NCI-H1436 (cell line): ENCODE data around the gene FNDC10.

Experiments
- DNase-seq: peaks from one replicate; lab custom pipeline; 2025; lab: John Stamatoyannopoulos, UW

FNDC10 gene

DNA sequence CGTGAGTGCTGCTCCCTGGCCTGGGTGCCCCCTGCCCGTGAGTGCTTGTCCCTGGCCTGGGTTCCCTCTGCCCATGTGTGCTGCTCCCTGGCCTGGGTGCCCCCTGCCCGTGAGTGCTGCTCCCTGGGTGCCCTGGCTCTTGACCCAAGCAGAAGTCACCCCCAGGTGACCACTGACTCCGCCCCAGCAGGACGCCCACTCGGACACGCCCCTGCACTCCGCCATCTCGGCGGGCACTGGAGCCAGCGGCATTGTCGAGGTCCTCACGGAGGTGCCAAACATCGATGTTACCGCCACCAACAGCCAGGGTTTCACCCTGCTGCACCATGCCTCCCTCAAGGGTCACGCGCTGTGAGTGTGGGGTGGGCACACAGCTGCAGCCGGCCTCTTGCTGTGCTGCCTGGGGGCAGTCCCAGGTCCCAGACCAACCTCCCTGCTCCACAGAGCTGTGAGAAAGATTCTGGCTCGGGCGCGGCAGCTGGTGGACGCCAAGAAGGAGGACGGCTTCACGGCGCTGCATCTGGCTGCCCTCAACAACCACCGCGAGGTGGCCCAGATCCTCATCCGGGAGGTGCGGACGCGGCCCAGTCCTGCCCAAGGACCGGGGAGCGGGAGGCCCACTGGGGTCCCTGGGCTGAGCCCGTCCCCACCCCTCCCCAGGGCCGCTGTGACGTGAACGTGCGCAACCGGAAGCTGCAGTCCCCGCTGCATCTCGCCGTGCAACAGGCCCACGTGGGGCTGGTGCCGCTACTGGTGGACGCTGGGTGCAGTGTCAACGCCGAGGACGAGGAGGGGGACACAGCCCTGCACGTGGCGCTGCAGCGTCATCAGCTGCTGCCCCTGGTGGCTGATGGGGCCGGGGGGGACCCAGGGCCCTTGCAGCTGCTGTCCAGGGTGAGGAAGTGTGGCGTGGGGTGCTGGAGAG lies 28.2 kb upstream of the FNDC10 start:
- DNase-seq, result no peak

DNA sequence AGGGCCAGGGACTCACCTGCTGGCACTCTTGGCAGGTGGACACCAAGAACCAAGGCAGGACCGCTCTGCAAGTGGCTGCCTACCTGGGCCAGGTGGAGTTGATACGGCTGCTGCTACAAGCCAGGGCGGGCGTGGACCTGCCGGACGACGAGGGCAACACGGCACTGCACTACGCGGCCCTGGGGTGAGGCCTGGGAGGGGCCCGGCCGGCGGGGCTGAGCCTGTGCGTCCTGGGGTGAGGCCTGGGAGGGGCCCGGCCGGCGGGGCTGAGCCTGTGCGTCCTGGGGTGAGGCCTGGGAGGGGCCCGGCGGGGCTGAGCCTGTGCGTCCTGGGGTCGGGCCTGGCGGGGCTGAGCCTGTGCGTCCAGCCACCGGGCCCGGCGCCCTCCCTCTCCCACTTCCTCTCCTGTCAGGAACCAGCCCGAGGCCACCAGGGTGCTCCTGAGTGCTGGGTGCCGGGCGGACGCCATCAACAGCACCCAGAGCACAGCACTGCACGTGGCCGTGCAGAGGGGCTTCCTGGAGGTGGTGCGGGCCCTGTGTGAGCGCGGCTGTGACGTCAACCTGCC lies 27.4 kb upstream of the FNDC10 start:
- no peak for DNase-seq

DNA sequence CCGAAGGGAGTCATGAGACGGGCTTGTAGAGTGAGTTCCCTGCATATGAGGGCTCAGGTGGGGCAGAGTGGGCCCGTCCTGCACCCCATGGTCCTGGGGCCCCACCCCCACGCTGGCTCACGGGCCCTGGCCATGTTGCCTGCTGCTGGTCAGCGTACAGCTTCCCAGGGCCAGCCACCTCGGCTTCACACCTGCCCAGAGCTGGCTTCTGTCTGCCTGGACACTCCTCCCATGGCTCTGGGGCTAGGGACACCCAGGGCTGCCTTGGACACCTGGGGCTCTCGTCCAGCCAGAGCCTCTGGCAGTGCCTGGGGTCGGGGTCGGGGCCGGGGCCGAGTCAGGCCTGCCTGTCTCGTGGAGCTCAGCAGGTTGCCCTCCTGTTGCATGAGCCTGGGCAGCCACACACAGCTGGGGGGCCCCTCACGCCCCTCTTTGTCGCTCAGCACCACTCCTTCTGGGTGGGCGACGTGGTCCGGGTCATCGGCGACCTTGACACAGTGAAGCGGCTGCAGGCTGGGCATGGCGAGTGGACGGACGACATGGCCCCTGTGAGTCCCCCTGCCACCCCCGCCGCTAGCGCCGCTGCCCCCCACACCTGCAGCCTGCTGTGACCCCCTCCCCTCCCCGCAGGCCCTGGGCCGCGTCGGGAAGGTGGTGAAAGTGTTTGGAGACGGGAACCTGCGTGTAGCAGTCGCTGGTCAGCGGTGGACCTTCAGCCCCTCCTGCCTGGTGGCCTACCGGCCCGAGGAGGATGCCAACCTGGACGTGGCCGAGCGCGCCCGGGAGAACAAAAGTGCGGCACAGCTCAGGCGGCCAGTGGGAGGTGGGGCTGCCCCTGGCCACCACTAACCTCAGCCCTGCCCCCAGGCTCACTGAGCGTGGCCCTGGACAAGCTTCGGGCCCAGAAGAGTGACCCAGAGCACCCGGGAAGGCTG lies 26.5 kb upstream of the FNDC10 start:
- no peak for DNase-seq

DNA sequence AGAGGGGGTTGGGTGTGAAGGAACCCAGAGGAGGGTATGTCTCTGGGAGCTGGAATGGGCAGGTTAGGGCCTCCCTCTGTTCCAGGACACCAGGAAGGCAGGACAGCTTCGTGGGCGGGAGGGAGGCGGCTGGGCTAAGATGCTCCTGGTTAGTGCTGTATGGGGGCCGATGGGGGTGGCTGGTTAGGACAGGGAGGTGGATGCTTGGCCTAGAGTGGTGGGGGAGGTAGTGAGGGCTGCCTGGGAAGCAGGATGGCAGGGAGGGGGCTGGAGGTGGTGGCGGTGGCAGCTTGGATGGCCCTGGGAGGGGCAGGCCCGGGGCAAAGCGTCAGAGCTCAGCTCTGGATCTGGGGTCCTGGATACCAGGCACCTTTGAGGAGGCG lies 25.9 kb upstream of the FNDC10 start:
- DNase-seq, result no peak

DNA sequence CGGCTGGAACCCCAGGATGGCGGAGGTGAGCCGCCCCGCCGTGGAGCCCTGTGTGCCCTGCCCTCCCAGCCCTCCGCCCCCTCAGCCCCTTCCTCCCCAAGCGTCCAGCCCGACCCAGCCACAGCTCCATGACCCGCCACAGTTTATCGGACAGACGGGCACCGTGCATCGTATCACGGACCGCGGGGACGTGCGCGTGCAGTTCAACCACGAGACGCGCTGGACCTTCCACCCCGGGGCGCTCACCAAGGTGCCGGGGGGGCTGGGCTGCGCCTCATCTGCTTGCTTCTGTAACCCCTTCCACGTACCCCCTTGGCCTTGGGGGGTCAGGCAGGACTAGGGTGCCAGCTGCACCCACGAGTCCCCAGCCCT lies 25.5 kb upstream of the FNDC10 start:
- DNase-seq, result no peak

DNA sequence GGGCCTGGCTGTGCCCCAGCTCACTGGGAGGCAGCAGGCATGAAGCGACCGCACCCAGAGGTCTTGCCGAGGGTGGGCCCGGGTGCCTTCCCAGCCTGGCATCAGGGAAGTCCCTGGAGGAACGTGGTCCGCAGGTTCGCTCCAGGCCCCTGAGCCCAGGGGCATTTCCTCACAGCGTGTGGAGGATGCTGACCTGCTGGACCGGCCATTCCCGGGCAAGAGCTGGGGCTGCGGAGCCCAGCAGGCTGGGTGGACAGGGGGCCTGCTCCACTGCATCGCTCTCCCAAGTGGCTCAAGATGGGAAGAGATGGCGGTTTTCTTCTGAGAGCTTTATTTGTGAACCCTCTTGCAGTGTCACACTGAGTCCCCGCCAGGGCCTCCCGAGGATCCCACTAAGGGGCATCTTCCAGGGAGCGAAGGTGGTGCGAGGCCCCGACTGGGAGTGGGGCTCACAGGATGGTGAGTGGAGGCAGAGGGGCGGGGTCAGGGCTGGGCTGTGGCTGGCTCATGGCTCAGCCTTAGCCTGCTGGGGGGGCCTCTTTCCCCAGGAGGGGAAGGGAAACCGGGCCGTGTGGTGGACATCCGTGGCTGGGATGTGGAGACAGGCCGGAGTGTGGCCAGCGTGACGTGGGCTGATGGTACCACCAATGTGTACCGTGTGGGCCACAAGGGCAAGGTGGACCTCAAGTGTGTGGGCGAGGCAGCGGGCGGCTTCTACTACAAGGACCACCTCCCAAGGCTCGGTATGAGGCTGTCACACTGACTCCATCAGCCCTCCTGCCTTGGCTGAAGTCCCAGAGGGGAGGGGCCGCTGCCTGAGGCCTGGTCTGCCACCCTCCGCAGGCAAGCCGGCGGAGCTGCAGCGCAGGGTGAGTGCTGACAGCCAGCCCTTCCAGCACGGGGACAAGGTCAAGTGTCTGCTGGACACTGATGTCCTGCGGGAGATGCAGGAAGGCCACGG lies 24.8 kb upstream of the FNDC10 start:
- DNase-seq, result no peak

DNA sequence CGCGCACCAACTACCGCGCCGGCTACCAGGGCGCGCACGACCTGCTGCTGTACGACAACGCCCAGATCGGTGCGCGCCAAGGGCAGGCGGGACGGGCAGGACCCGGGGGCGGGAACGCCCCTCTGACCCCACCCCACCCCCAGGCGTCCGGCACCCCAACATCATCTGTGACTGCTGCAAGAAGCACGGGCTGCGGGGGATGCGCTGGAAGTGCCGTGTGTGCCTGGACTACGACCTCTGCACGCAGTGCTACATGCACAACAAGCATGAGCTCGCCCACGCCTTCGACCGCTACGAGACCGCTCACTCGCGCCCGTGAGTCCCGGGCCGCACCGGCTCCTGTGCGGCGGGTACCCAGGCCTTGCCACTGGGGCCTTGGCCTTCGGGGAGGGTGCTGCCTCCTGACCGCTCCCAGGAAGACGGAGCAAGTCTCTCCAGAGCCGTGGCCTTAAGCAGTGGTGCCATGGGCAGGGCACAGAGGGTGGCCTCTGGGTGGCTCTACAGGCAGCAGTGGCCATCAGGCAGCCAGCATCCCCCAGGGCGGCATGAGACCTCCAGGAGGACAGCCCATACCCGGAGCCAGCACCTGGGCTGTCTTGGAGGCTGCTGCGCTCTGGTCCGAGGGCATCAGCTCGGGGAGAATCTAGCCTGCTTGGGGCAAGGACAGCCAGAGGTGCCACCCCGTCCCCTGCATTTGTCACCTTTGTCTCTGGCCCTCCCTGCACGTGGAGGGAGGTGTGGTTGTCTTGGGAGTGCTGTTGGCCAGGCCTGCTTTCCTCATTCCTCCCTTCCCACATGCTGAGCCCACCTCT lies 23.9 kb upstream of the FNDC10 start:
- DNase-seq, result no peak

DNA sequence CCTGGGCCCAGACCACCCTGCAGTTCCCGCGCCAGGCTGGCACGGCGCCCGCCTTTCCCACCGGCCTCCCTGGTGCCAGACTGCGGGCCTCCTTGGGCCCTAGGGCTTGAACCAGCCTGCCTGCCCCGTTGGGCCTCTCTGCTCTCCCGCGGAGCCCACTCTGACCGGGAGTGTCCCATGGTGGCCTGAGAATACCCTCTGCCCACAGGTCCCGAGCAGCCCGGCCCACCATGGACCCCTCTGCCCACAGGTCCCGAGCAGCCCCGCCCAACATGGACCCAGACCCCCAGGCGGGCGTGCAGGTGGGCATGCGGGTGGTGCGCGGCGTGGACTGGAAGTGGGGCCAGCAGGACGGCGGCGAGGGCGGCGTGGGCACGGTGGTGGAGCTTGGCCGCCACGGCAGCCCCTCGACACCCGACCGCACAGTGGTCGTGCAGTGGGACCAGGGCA lies 23.3 kb upstream of the FNDC10 start:
- no peak for DNase-seq

DNA sequence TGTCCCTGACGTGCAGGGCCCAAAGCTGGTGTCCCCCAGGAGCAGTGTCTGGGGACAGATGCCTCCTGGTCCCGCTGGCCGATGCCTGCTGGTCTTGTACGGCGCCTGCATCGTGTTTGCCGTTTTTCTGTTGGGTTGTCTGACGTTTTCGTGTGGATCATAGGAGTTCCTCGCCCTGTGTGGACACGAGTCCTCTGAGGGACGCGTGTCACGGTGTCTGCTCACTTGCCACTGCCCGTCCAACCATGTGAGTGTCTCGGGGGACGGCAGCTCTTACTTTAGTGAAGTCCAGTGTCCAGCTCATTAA lies 22.8 kb upstream of the FNDC10 start:
- no peak for DNase-seq

DNA sequence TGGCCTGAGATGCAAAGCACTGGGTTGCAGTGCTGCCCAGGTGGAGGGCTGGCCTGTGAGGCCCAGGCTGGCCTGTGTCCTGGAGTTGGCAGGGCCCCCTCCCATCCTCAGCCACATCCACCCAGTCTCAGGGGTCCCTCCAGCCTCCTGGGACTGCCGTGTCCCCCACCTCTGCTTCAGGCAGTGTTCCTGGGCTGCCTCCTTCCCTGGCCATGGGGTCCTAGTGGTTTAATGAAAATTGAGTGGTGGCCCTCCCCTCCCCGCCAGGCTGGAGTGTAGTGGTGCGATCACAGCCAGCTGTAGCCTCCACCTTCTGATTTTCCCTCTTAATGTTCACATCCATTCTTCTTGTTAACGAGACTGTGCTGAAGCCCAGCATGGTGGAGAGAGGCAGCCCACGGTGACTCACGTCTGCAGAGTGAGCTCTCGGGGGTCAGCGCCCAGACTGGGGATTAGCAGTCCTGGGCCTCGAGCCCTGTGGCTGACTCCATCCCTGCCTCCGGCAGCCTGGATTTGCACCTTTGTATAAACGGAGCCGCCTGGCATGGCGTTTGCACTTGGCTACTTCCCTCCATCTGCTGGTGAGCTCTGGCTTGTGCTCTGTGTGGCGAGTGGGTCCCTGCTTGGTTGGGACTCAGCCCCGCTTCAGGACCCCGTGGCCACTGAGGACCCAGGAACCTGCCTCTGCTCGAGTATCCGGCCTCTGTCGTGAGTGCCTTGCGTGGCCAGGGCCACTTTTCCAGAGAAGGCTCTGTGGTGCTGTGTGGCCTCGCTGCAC lies 22.3 kb upstream of the FNDC10 start:
- DNase-seq, result no peak

DNA sequence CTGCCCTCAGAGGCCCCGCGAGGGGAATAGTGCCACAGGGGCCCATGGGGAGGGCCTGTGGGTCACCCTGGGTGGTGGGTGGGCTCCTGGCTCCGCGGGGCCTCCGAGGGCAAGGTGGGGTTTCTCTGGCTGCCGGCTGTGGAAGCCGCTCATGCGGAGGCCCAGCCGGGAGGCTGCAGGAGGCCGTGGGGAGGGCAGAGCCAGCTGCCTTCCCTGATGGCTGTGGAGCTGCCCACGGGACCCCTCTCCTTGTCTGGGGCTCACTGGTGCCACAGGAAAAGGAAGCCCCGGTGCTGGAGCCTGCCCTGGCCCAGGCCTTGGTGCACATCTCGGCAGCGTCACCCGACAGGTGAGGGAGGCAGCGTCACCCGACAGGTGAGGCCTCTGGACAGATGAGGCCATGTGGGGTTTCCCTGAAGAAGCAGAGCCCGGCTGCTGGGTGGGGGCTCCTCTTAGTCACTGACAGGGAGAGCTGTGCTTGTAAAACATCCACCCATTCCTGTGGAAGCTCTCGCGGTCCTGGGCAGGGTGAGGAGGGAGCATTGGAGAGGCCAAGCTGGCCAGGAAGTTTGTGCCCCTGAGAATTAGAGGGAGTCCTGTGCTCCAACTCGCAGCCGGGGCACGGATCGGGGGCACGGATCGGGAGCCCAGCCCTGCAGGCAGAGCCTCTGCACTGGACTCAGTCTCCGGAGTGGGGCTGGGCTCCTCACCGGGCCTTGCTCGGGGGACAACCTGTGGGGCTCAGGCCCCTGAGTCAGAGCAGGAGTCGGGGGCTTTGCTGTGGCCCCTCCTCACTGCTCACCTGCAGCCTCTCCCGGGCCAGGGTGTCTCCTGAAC lies 21.5 kb upstream of the FNDC10 start:
- DNase-seq, result no peak

DNA sequence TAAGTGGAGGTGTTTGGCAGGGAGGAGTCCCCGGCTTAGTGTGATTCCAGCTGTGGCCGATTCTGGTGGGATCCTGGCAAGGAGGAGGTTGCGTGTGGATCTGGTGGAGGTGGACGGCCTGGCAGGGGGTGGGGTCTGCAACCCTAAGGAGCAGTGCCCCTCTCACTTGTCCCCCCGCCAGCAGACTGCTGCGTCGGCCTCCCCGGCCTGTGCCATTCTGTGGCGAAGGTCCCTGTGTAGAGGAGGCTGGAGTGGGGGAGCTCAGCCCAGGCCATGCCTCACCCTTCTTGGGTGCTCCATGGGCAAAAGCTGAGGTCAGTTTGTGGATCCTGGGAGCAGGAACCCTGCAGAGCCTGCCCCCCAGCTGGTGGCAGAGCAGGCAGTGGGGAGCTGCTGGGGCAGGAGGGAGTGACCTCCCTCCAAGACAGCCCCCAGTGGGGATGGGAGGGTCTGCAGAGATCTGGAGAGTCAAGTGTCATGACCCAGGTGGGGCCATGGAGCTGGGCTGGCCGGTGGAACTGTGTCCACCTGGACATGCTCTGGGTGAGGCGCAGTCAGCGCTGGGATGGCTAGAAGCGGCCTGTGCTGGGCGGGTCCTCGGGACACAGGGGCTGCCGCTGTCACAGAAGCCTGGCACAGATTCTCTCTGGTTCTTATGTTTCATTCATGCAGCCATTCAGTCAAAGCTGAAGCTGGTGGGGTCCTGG lies 20.7 kb upstream of the FNDC10 start:
- DNase-seq, result no peak

DNA sequence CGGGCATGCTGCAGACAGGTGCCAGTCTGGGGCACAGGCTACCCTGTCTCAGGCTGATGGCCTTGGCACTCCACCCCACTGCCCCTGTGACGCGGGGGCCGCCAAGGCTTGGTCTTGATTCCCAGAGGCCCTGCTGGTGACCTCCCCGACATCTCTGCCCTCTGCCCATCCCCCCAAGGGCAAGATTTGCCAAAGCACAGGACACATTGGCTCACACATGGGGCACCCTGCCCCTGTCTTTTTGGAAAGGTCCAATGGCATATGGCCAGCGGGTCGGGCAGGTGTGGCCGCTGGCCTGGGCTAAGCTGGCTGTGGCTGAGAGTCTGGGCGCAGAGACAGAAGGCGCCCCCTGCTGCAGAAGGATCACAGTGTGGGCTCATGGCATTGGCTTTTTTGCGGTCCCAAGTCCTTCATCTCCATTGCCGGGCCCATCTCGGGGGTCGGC lies 20.0 kb upstream of the FNDC10 start:
- no peak for DNase-seq

DNA sequence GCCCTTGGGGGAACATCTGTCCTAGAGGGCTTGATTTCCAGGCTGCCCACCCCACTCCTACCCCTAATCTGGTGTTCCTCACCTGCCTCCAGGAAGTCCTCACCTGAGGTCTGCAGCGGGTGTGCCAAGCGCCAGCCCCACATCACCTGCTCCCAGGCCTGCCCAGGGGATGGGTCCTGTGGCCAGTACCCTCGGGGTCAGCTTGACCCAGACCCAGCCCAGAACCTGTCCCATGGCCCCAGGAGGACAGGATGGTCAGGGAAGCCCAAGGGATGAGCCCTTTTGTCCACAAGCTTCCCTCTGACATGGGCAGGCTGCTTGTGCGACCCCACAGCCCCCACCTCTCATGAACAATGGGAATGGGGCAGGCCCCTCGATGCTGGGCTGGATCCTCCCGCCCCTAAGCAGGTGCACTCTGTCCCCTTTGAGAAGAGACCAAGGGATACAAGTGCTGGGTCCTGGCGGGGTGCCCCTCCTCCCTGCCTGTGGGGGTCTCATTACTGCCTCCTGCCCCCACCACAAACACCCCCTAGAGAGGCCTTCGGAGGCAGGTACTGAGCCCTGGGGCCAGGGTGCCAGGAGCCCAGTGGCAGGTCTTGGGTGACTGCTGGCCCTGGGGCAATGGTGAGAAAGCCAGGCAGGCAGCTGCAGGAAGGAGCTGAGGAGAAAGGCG lies 18.6 kb upstream of the FNDC10 start:
- no peak for DNase-seq

DNA sequence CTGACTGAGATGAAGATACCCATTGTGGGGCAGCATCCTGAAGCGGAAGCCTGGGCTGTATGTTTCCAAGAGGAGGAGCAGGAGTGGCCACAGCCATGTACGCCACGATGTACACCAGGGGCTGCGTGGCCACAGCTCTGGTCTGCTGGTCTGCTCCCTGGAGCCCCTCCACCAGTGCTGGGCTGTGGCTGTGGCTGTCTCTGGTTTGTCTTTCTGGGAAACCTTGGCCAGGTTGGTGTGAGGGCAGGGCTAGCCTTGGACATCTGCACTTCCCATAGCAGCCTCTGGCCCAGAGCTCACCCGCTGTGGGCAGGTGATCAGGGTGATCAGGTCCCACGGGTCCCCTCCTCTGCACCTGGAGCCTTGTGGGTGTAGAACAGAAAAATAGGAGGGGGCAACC lies 18.0 kb upstream of the FNDC10 start:
- DNase-seq, result no peak

DNA sequence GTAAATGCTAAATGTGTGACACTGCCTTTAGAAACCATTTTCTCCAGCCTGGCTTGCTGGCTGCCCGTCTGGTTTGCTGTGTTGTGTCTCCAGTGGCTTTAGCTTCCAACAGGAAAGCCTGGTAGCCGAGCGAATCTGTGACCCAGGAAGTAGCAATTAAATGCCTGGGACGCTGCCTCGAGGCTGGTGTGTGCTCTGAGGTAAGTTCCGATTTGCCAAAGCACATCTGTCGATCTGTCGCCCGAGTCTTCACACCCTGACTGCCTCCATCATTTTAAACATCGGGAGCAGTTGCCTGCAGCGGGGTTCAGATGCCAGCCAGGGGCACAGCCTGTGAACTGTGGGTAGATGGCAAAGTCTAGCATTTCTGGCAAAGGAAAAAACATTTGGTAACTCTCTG lies 17.6 kb upstream of the FNDC10 start:
- DNase-seq, result no peak

DNA sequence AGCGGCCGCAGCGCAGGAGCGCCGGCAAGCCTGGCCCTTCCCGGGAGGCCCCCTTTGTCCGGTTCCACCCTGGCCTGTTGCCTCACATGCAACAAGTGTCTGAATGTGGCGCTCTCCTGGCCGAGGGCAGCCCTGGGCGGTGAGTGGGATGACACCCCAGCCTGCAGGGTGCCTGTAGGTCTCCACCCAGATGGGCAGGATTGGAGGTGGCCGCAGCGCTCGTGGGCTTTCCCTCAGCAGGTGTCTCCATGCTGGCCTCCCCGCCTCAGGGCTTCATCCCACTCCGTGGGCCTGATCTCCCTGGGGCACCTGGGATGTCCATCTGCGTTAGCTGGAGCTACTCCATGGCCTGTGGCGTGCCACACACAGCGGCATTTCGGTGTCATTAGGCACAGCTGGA lies 16.9 kb upstream of the FNDC10 start:
- DNase-seq, result no peak
